B cell (primary cell): ENCODE measurements around the gene KIF18A. TPM values are rescaled to one million over a fixed set of nuclear protein-coding genes. Genes with fewer than 3 reads are reported as not detected.
"Not testable (repeated sequence)": the region's sequence is repeated elsewhere in the genome, so short reads cannot be mapped to it uniquely, and the experiment has no call there.

Experiments used
- ATAC-seq: fragments of 200-7000 bp; cut with Tn5 transposase; one replicate; pipeline ENCODE4 v1.10.0; 2021; ENCODE audit warnings: low read depth, mild to moderate bottlenecking, moderate number of reproducible peaks, moderate library complexity
- CTCF ChIA-PET: fragments of 350-600 bp; sonication (Branson Sonifier 250); formaldehyde crosslinking; loops from one replicate; lab custom pipeline; 2021; ENCODE audit warnings: antibody characterized with exemption, inconsistent platforms; lab: Charles Lee
- POLR2A ChIA-PET: fragments of 350-600 bp; sonication (Branson Sonifier 250); formaldehyde crosslinking; loops from one replicate; lab custom pipeline; 2021; ENCODE audit warnings: antibody characterized with exemption; lab: Charles Lee
- DNase-seq: peaks from one replicate; pipeline ENCODE4 v3.0.0; 2013
- H2AFZ ChIP-seq: 2 replicates; pipeline ENCODE4 v1.6.1; 2012; ENCODE audit warnings: mild to moderate bottlenecking, low read depth, low read length; ENCODE audit not compliant: insufficient read depth, poor library complexity, severe bottlenecking
- H3K27ac ChIP-seq, 2 donors: 1 replicate in 1 of 2; 2 replicates in 1 of 2; pipeline ENCODE4 v1.5.1; 2012 to 2013; ENCODE audit warnings: low read length in 2 of 2, mild to moderate bottlenecking in 2 of 2, moderate library complexity in 1 of 2
- H3K27me3 ChIP-seq, 4 experiments: fragments of 200-600 bp in 1 of 4; sonication (generic) in 1 of 4; replicated peaks in 1 of 4; 1 replicate in 2 of 4; 2 replicates in 2 of 4; pipeline versions ENCODE4 v1.6.1 to v1.7.0; 2013 to 2016; ENCODE audit warnings: low read length in 3 of 4, mild to moderate bottlenecking in 2 of 4, mixed read lengths in 1 of 4, moderate library complexity in 1 of 4; ENCODE audit not compliant: insufficient read depth in 4 of 4, control insufficient read depth in 3 of 4; ENCODE audit errors: control extremely low read depth in 1 of 4
- H3K36me3 ChIP-seq, 2 experiments: replicated peaks in 1 of 2; 1 replicate in 1 of 2; 2 replicates in 1 of 2; pipeline versions ENCODE4 v1.6.1 to v1.7.1; 2013; ENCODE audit warnings: low read length in 1 of 2; ENCODE audit not compliant: insufficient read depth in 2 of 2, control insufficient read depth in 1 of 2; ENCODE audit errors: control extremely low read depth in 1 of 2, extremely low read depth in 1 of 2
- H3K4me1 ChIP-seq, 2 donors: fragments of 200-600 bp in 1 of 2; sonication (generic) in 1 of 2; 1 replicate in 1 of 2; 2 replicates in 1 of 2; pipeline versions ENCODE4 v1.5.1 to v1.6.1; 2013 to 2017; ENCODE audit warnings: low read length in 2 of 2; ENCODE audit not compliant: control insufficient read depth in 2 of 2, insufficient read depth in 2 of 2
- H3K4me2 ChIP-seq: replicated peaks from 2 replicates; pipeline ENCODE3; 2012; ENCODE audit warnings: mild to moderate bottlenecking, low read depth, low read length; ENCODE audit not compliant: poor library complexity, severe bottlenecking
- H3K4me3 ChIP-seq, 5 experiments: fragments of 200-600 bp in 1 of 5; sonication (generic) in 1 of 5; 1 replicate in 3 of 5; 2 replicates in 2 of 5; pipeline versions ENCODE4 v1.5.1 to v1.7.0; 2011 to 2016; ENCODE audit warnings: low read length in 4 of 5, mild to moderate bottlenecking in 4 of 5, low read depth in 2 of 5, control low read depth in 1 of 5, moderate library complexity in 1 of 5; ENCODE audit not compliant: insufficient read depth in 1 of 5; ENCODE audit errors: control extremely low read depth in 1 of 5, extremely low read depth in 1 of 5
- H3K79me2 ChIP-seq: fragments of 200-600 bp; sonication (generic); one replicate; pipeline ENCODE4 v1.6.0; 2016; ENCODE audit warnings: low read length; ENCODE audit not compliant: control insufficient read depth, insufficient read depth
- H3K9ac ChIP-seq: fragments of 200-600 bp; sonication (generic); 2 replicates; pipeline ENCODE4 v1.6.1; 2017; ENCODE audit warnings: mild to moderate bottlenecking, low read length, moderate library complexity
- H3K9me3 ChIP-seq, 3 donors: one replicate each; pipeline versions ENCODE4 v1.6.1 to v1.7.1; 2013; ENCODE audit warnings: low read length in 2 of 3; ENCODE audit not compliant: control insufficient read depth in 2 of 3, insufficient read depth in 1 of 3; ENCODE audit errors: control extremely low read depth in 1 of 3
- H4K20me1 ChIP-seq: 2 replicates; pipeline ENCODE4 v1.6.0; 2012; ENCODE audit warnings: mild to moderate bottlenecking, low read length; ENCODE audit not compliant: insufficient read depth, control insufficient read depth, poor library complexity, severe bottlenecking
- H3K27ac Mint-ChIP-seq: one replicate; pipeline ENCODE4 v1.8.0; 2021; ENCODE audit warnings: mixed read lengths
- H3K27me3 Mint-ChIP-seq: one replicate; pipeline ENCODE4 v1.8.0; 2021; ENCODE audit warnings: mixed read lengths
- H3K4me1 Mint-ChIP-seq: one replicate; pipeline ENCODE4 v1.8.0; 2021; ENCODE audit warnings: mixed read lengths
- H3K4me3 Mint-ChIP-seq: one replicate; pipeline ENCODE4 v1.8.0; 2021; ENCODE audit warnings: mixed read lengths
- H3K9me3 Mint-ChIP-seq: one replicate; pipeline ENCODE4 v1.8.0; 2022; ENCODE audit warnings: mixed read lengths; ENCODE audit not compliant: insufficient read depth
- CTCF ChIP-seq: fragments of 200-600 bp; IDR thresholded peaks from one replicate; pipeline ENCODE4 v1.8.0; 2022; ENCODE audit warnings: antibody characterized with exemption, mild to moderate bottlenecking
- EZH2 ChIP-seq: IDR thresholded peaks from 2 replicates; pipeline ENCODE4 v1.6.1; 2012; ENCODE audit warnings: borderline replicate concordance, low read depth, mild to moderate bottlenecking, moderate library complexity, low read length; ENCODE audit not compliant: insufficient read depth, poor library complexity, severe bottlenecking
- WGBS: methylation state at CpG from one replicate; pipeline ENCODE4 v1.1.5; 2013; ENCODE audit warnings: missing lambda C conversion rate; ENCODE audit not compliant: insufficient coverage; 5-methylcytosine and 5-hydroxymethylcytosine counted together
- intact Hi-C: fragments of 100-400 bp; cut with micrococcal nuclease; formaldehyde crosslinking; loops from one replicate; pipeline ENCODE4 v1.10.0; 2022
- polyA plus RNA-seq: library from polyadenylated mRNA; depleted of rRNA; stranded (reverse); fragments of >200 nt; gene quantifications from 2 replicates; pipeline ENCODE4 v1.2.3, GENCODE V29; 2012
- total RNA-seq, 2 donors: library from RNA; stranded (reverse); fragments of 120-200 nt in 1 of 2; gene quantifications; 1 replicate in 1 of 2; 2 replicates in 1 of 2; pipeline versions ENCODE4 v1.2.3 to v1.2.4, GENCODE V29; 2013 to 2022

Gene KIF18A
- total and polyA plus RNA-seq, 2 donors (not counting 1 experiment from before 2014, with no cell fraction given), result 0.84 to 4.1 TPM

DNA sequence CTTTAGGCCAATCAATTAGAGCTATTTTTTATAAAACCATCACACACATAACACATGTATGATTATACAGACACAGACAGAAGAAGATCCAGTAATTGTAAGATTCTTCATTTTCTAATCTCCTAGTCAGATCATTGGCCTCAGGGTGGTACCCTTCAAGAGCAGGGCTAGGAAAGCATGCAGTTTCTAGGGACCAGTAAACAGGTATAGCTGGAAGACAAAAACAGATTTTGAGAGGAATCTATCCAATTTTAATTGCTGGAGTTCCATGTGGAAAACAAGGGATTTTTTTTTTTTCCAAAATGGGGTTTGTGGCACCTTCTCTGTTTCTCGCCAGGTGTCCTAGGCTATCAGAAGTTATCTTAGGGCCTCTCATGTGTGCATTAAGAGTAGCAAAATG is 29.9 kb upstream of the KIF18A start:
- Histone ChIP-seq H3K79me2 (no peaks in the 10 kb centered on the region), H3K4me3 (no peak overlapping the region), H3K9ac (no peak overlapping the region), H4K20me1 (no peaks in the 10 kb centered on the region), H3K4me1 (no peaks in the 10 kb centered on the region), H3K27ac (no peak overlapping the region), H3K36me3 (no peaks in the 10 kb centered on the region), H3K27me3 (no peaks in the 10 kb centered on the region), H3K4me2 (no peak overlapping the region), H2AFZ (no peak overlapping the region), H3K9me3 (peaks cover 11 to 22% (median 15%) of the 10 kb centered on the region in 3 donors)
- no peaks in the 10 kb centered on the region for H3K27me3 Mint-ChIP-seq
- H3K4me1 Mint-ChIP-seq, result no peaks in the 10 kb centered on the region
- DNase-seq (no peak), ATAC-seq (no peak)
- no peak overlapping the region for H3K4me3 Mint-ChIP-seq
- peaks cover 8% of the 10 kb centered on the region for H3K9me3 Mint-ChIP-seq
- no CpG with 5 or more reads among the region's 1 CpG for WGBS
- POLR2A ChIA-PET, result no interaction called here
- H3K27ac Mint-ChIP-seq, result no peak overlapping the region
- TF ChIP-seq CTCF (no peak), EZH2 (no peak)
- CTCF ChIA-PET, result no interaction called here
- intact Hi-C loops, result no loop called here

GRCh38 chr11:28137366-28137765 is 29.4 kb upstream of the KIF18A start:
- H3K9me3 Mint-ChIP-seq, result peaks cover 8% of the 10 kb centered on the region
- Histone ChIP-seq H3K4me3 (no peak overlapping the region), H3K9me3 (peaks cover 11 to 22% (median 15%) of the 10 kb centered on the region in 3 donors), H3K27ac (no peak overlapping the region), H2AFZ (no peak overlapping the region), H3K79me2 (no peaks in the 10 kb centered on the region), H4K20me1 (no peaks in the 10 kb centered on the region), H3K27me3 (no peaks in the 10 kb centered on the region), H3K36me3 (no peaks in the 10 kb centered on the region), H3K4me1 (no peaks in the 10 kb centered on the region), H3K9ac (no peak overlapping the region), H3K4me2 (no peak overlapping the region)
- 92% methylated on average over 2 of the region's 3 CpGs for WGBS
- POLR2A ChIA-PET, result no interaction called here
- H3K27me3 Mint-ChIP-seq, result no peaks in the 10 kb centered on the region
- no peak overlapping the region for H3K27ac Mint-ChIP-seq
- DNase-seq (no peak), ATAC-seq (no peak)
- H3K4me3 Mint-ChIP-seq, result no peak overlapping the region
- TF ChIP-seq CTCF, result no peak
- no peaks in the 10 kb centered on the region for H3K4me1 Mint-ChIP-seq
- intact Hi-C loops, result no loop called here
- CTCF ChIA-PET, result no interaction called here

GRCh38 chr11:28136157-28136556 is 28.2 kb upstream of the KIF18A start:
- H3K27ac ChIP-seq, H3K36me3 ChIP-seq, H3K9ac ChIP-seq, intact Hi-C loops, H3K4me1 Mint-ChIP-seq, H3K4me1 ChIP-seq, H3K27me3 Mint-ChIP-seq, DNase-seq, H3K27ac Mint-ChIP-seq, H3K79me2 ChIP-seq, H3K27me3 ChIP-seq, ATAC-seq, H3K4me2 ChIP-seq, CTCF ChIA-PET, H2AFZ ChIP-seq, POLR2A ChIA-PET, H3K4me3 ChIP-seq, H3K9me3 Mint-ChIP-seq, H4K20me1 ChIP-seq, H3K4me3 Mint-ChIP-seq: not testable (repeated sequence)
- 100% methylated on average over 1 of the region's 4 CpGs for WGBS
- peaks cover 11 to 20% (median 15%) of the 10 kb centered on the region in 3 donors for H3K9me3 ChIP-seq
